Measurements from ENCODE around the gene CARMIL3.
"Not testable (repeated sequence)": the region's sequence is repeated elsewhere in the genome, so short reads cannot be mapped to it uniquely, and the experiment has no call there.

The CARMIL3 gene

DNA sequence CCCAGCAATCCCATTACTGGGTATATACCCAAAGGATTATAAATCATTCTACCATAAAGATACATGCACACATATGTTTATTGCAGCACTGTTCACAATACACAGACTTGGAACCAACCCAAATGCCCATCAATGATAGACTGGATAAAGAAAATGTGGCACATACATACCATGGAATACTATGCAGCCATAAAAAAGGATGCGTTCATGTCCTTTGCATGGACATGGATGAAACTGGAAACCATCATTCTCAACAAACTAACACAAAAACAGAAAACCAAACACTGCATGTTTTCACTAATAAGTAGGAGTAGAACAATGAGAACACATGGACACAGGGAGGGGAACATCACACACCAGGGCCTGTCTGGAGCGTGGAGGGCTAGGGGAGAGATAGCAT, 20.5 kb upstream of the CARMIL3 start:
- not testable (repeated sequence) for H3K9ac ChIP-seq (ENCODE audit: low read length); H3K4me3 ChIP-seq (ENCODE audit: low read depth, low read length, poor library complexity, severe bottlenecking); H3K36me3 ChIP-seq (ENCODE audit: insufficient read depth, low read length); H3K9me2 ChIP-seq (ENCODE audit: low read depth, low read length); H3K4me1 ChIP-seq (ENCODE audit: insufficient read depth, low read length, severe bottlenecking); H3F3A ChIP-seq (ENCODE audit: insufficient read depth, low read length); H3K9me3 ChIP-seq (ENCODE audit: low read length); H3K27ac ChIP-seq (ENCODE audit: low read depth, low read length, poor library complexity, severe bottlenecking); H2AFZ ChIP-seq (ENCODE audit: low read length); H3K79me2 ChIP-seq (ENCODE audit: insufficient read depth, low read length); H4K20me1 ChIP-seq (ENCODE audit: insufficient read depth, low read length); H3K4me2 ChIP-seq (ENCODE audit: low read length); H3K27me3 ChIP-seq (ENCODE audit: insufficient read depth, low read length)

DNA sequence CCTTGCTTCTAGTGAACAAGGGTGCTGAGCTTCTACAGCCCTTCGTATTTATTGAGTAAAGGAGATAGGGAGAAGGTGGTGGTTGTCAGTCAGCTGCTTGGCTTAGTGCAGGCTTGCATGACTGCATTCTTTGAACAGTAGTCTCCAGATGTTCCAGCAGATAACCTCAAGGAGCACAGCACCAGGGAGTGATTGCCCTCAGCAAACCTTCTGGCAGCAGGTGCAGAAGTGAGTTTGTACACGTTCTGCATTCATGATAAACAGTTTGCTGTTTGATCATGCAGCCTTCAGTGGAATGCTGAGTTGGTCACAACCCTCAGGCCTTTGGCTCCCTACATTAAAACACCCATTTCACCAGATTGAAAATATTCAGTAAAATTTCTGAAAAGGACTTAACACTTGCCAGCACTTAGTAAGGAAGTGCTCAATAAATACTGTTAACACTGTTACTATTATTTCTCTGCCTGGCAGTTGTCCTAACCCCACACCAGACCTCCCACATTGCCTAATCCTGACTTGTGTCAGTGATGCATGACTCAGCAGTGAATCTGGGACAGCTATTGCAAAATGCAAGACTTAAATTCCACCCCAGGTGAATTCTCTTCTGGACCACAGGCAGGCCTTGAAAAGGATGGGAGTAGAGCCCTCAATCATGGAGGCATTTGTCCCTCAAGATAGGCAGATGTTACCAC, 18.9 kb upstream of the CARMIL3 start:
- Histone ChIP-seq H3K9me2 (ENCODE audit: low read depth, low read length) (no peaks in the 10 kb centered on the region), H3K79me2 (ENCODE audit: insufficient read depth, low read length) (no peaks in the 10 kb centered on the region), H3K27me3 (ENCODE audit: insufficient read depth, low read length) (no peaks in the 10 kb centered on the region), H3K4me3 (ENCODE audit: low read depth, low read length, poor library complexity, severe bottlenecking) (no peak overlapping the region), H3F3A (ENCODE audit: insufficient read depth, low read length) (no peaks in the 10 kb centered on the region), H3K36me3 (ENCODE audit: insufficient read depth, low read length) (no peaks in the 10 kb centered on the region; the same call in 1 of the 2 replicates), H3K27ac (ENCODE audit: low read depth, low read length, poor library complexity, severe bottlenecking) (no peak overlapping the region), H4K20me1 (ENCODE audit: insufficient read depth, low read length) (no peaks in the 10 kb centered on the region), H3K9me3 (ENCODE audit: low read length) (peaks cover 4% of the 10 kb centered on the region; the same call in 1 of the 2 replicates), H2AFZ (ENCODE audit: low read length) (no peak overlapping the region), H3K4me2 (ENCODE audit: low read length) (no peak overlapping the region), H3K9ac (ENCODE audit: low read length) (no peak overlapping the region), H3K4me1 (ENCODE audit: insufficient read depth, low read length, severe bottlenecking) (peaks cover 14% of the 10 kb centered on the region)
- TF ChIP-seq, protein P1, sequence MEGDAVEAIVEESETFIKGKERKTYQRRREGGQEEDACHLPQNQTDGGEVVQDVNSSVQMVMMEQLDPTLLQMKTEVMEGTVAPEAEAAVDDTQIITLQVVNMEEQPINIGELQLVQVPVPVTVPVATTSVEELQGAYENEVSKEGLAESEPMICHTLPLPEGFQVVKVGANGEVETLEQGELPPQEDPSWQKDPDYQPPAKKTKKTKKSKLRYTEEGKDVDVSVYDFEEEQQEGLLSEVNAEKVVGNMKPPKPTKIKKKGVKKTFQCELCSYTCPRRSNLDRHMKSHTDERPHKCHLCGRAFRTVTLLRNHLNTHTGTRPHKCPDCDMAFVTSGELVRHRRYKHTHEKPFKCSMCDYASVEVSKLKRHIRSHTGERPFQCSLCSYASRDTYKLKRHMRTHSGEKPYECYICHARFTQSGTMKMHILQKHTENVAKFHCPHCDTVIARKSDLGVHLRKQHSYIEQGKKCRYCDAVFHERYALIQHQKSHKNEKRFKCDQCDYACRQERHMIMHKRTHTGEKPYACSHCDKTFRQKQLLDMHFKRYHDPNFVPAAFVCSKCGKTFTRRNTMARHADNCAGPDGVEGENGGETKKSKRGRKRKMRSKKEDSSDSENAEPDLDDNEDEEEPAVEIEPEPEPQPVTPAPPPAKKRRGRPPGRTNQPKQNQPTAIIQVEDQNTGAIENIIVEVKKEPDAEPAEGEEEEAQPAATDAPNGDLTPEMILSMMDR (IDR thresholded peaks at IDR 0.05; ENCODE audit: low read length), result no peak
- TF ChIP-seq EZH2 (IDR thresholded peaks at IDR 0.05; ENCODE audit: borderline replicate concordance, low read length), result no peak

DNA sequence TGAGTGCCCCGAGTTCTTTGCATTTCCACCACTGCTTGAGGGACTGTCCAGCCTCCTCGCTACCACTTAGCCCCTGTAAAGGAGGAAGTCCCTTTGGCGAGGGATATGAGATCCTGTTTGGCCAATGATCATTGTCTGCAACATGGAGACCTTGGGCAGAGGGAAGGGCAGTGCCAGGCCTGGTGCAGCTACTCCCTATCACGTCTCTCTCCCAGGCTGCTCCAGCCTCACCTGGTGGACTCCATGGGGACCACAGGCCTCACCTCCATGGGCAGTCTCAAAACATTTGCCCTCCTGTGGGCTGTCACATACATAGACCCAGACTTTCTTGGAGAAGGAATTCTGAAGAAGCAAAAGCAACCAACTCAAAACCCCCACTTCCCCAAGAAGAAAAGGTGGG, 16.0 kb upstream of the CARMIL3 start:
- Histone ChIP-seq H3K4me3 (ENCODE audit: low read depth, low read length, poor library complexity, severe bottlenecking) (peak overlapping the region; percentile 59), H3K4me2 (ENCODE audit: low read length) (peak overlapping the region; percentile 81), H3K4me1 (ENCODE audit: insufficient read depth, low read length, severe bottlenecking) (peaks cover 14% of the 10 kb centered on the region)
- not testable (repeated sequence) for H3K36me3 ChIP-seq (ENCODE audit: insufficient read depth, low read length); H3K9me2 ChIP-seq (ENCODE audit: low read depth, low read length); H3K9ac ChIP-seq (ENCODE audit: low read length); H4K20me1 ChIP-seq (ENCODE audit: insufficient read depth, low read length); H3F3A ChIP-seq (ENCODE audit: insufficient read depth, low read length); H3K27me3 ChIP-seq (ENCODE audit: insufficient read depth, low read length); H3K27ac ChIP-seq (ENCODE audit: low read depth, low read length, poor library complexity, severe bottlenecking); H3K79me2 ChIP-seq (ENCODE audit: insufficient read depth, low read length); H2AFZ ChIP-seq (ENCODE audit: low read length); H3K9me3 ChIP-seq (ENCODE audit: low read length)

DNA sequence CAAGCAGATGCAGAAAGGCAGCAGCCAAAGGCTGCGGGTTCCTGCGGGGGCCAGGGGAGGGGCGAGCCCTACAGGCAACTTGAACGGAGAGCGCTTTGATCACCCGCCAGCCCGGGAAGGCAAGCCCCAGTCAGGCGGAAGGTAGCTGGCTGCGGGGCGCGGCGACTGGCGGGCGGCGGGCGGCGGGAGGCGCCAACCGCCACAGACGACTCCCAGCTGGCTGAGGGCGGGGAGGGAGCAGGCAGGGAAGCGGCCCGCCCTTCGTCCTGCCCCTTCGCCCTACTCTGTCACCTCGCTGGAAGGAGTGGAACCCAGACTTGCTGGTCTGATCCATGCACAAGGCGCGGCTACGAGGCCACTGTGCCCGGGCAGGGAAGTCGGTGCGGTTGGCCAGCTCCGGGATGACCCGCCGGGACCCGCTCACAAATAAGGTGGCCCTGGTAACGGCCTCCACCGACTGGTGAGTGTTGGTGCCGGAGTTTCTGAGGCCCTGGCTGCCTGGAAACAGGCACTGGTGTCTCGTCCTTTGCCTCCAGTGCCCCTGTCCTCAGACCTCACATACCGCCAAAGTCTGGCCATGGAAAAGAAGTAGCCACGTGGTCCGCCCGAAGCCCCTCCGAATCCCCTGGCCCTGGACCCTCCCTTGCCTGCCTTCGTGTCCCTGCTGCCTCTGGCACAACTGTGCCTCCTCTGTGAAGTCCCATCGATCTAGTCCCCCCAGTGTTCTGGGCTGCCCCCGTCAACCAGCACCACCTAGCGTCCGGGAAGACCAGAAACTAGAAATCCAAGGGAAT, 15.4 kb upstream of the CARMIL3 start:
- H3K4me2 ChIP-seq (ENCODE audit: low read length), result peak overlapping the region; percentile 81
- no peaks in the 10 kb centered on the region for H3K27me3 ChIP-seq (ENCODE audit: insufficient read depth, low read length)
- H4K20me1 ChIP-seq (ENCODE audit: insufficient read depth, low read length), result no peaks in the 10 kb centered on the region
- no peaks in the 10 kb centered on the region; the same call in 1 of the 2 replicates for H3K36me3 ChIP-seq (ENCODE audit: insufficient read depth, low read length)
- H3K9ac ChIP-seq (ENCODE audit: low read length), result peak overlapping the region; percentile 65
- H3K4me1 ChIP-seq (ENCODE audit: insufficient read depth, low read length, severe bottlenecking), result peaks cover 14% of the 10 kb centered on the region
- no peaks in the 10 kb centered on the region for H3K9me2 ChIP-seq (ENCODE audit: low read depth, low read length)
- H2AFZ ChIP-seq (ENCODE audit: low read length), result no peak overlapping the region
- no peaks in the 10 kb centered on the region for H3F3A ChIP-seq (ENCODE audit: insufficient read depth, low read length)
- H3K79me2 ChIP-seq (ENCODE audit: insufficient read depth, low read length), result no peaks in the 10 kb centered on the region
- TF ChIP-seq, protein P1 (IDR thresholded peaks at IDR 0.05; ENCODE audit: low read length), result peak; percentile 88
- no peak for TF ChIP-seq EZH2 (IDR thresholded peaks at IDR 0.05; ENCODE audit: borderline replicate concordance, low read length)
- H3K4me3 ChIP-seq (ENCODE audit: low read depth, low read length, poor library complexity, severe bottlenecking), result peak overlapping the region; percentile 59
- H3K9me3 ChIP-seq (ENCODE audit: low read length), result peaks cover 4% of the 10 kb centered on the region; the same call in 1 of the 2 replicates
- H3K27ac ChIP-seq (ENCODE audit: low read depth, low read length, poor library complexity, severe bottlenecking), result no peak overlapping the region
